ENCODE results near the gene RGPD3. TPM values are rescaled to one million over a fixed set of nuclear protein-coding genes. Genes with fewer than 3 reads are reported as not detected.

The RGPD3 gene
- total RNA-seq, 1 experiment from 2014 or later, result not detected

DNA sequence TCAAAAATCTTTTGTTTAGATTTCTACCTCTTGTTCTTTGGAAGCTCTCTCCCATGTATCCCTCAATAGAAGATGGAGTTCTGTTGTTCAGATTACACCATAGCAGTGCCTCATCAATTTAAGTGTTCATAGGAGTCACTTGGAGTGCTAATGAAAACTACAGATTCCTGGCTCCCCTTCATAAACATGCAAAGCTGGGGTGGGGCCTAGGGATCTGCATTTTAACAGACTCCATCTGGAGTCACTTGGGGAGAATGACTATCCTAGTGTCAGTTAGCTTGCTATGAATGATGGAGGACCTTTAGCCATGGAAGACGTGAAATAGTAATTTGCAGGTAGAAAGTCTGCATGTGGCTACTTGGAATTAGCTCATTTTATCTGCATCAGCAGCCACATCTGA lies 105.4 kb downstream of the RGPD3 start:
- in situ Hi-C loops (cut with HindIII; ENCODE audit: low pct_unique_long_range_greater_than_20kb, low sequenced_read_pairs), result no loop called here
- no peak for DNase-seq (ENCODE audit: low read depth, low spot score)

DNA sequence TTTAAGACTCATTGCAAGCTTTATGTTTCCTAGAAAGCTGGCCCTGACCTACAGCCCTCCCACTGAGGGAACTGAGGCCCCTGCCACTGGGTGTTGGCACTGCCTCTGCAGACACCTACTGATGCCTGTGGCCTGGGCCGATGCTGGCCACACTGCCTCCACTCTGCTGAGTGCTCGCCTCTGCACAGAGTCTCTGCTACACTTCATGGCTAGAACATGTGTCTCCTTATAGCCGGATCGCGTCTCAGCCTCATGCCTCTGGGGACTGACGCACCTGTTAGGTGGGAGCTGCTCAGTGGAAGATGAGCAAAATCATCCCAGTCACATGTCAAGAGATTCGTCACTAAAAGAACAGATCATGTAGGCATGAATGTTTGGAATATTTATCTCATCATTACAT lies 108.7 kb downstream of the RGPD3 start:
- in situ Hi-C loops (cut with HindIII; ENCODE audit: low pct_unique_long_range_greater_than_20kb, low sequenced_read_pairs), result no loop called here
- DNase-seq (ENCODE audit: low read depth, low spot score), result no peak

DNA sequence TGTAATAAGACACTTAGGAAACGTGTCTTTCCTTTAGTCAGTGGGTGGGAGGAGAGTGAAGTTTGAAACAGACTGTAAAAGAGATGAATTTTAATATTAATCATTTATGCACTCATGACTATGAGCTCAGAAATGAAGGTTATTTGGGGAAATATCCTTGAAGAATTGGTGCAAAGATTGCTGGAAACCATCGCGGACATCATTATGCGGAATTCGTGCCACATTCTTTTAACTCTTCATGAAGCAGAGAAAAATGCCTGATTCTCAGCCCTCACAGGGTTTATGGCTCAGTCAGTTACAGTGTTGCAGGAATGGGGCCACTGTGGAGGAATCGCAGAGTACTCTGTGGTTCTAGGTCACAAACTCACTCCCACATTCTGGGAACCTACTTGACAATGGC lies 109.7 kb downstream of the RGPD3 start:
- in situ Hi-C loops (cut with HindIII; ENCODE audit: low pct_unique_long_range_greater_than_20kb, low sequenced_read_pairs), result no loop called here
- DNase-seq (ENCODE audit: low read depth, low spot score), result no peak

DNA sequence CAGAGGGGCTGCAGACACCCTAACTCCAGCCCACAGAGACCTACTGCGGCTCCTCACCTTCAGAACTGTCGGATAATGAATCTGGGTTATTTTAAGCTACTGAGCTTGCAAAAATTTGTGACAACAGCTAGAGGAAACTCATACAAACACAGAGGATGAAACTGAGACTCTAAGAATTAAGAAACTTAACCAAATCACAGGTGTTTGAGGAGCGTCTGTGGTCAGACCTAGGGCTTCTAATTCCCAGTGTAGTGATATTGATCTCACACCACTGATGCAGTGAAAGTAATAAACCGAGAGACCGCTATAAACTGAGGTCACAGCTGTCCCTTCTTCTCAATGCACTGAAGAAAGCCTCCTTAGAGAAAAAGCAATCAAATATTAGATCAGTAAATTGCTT lies 110.1 kb downstream of the RGPD3 start:
- in situ Hi-C loops (cut with HindIII; ENCODE audit: low pct_unique_long_range_greater_than_20kb, low sequenced_read_pairs), result no loop called here

DNA sequence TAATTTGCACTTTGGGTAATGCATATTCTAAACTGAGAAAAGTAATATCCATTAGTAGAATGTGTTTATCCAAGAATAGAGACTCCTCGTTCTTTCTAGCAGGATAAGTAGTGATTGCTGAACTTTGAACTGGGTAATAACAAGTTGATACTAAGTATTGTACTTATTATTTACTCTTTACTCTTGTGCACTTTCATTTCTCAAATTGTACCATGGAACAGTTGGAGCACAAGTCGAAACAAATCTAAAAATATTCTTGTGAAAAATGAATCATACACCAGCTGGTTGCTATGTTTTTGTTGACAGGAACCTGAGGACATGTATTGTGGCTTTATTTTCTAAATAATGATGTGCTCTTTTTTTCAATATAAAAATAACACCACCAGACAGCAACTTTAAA lies 111.9 kb downstream of the RGPD3 start:
- in situ Hi-C loops (cut with HindIII; ENCODE audit: low pct_unique_long_range_greater_than_20kb, low sequenced_read_pairs), result no loop called here
- DNase-seq (ENCODE audit: low read depth, low spot score), result no peak

More for the DNA sequence above, 110.1 kb downstream of the RGPD3 start:
- no peak for DNase-seq (ENCODE audit: low read depth, low spot score)

DNA sequence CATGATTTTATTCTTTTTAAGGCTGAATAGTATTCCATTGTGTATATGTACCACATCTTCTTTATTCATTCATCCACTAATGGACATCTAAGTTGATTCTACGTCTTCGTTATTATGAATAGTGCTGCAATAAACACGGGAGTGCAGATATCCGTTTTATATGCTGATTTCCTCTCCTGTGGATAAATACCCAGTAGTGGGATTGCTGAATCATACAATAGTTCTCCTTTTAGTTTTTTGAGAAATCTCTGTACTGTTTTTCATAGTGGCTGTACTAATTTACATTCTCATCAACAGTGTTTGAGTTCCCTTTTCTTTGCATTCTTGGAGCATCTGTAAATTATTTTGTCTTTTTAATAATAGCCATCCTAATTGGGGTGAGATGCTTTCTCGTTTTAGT lies 114.5 kb downstream of the RGPD3 start:
- in situ Hi-C loops (cut with HindIII; ENCODE audit: low pct_unique_long_range_greater_than_20kb, low sequenced_read_pairs), result no loop called here
- no peak for DNase-seq (ENCODE audit: low read depth, low spot score)

DNA sequence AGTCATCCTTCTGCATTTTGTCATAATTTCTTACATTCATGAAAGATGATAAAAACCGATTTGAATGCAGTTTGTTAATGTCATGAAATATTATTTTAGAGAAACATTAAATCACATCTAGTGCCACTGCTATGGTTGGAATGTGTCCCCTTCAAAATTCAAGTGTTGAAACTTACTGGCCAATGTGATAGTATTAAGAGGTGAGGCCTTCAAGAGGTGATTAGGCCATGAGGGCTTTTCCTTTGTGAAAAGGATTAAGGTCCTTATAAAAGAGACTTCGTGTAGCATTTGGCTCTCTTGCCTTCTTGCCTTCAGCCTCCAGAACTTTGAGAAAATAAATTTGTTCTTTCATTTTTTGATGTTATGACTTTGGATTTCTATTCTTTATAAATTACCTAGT lies 117.2 kb downstream of the RGPD3 start:
- DNase-seq (ENCODE audit: low read depth, low spot score), result no peak
- in situ Hi-C loops (cut with HindIII; ENCODE audit: low pct_unique_long_range_greater_than_20kb, low sequenced_read_pairs), result no loop called here

DNA sequence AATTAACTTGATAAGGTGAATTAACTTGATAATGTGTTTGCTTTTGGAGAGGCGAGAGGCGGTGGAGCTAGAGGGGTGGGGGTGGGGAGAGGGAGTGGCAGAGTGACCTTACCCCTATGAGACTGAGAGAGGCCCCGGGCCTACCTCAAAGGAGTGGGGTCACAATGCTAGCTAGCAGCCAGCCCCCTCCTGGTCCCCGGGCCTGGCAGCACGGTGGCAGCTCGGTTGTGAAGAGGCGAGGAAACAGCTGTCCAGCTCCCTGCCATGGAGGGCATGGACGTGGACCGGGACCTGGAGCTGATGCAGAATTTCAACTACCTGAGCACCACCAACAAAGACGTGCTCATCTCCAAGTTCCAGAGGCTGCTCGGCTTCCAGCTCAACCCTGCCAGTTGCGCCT lies 123.9 kb downstream of the RGPD3 start:
- in situ Hi-C loops (cut with HindIII; ENCODE audit: low pct_unique_long_range_greater_than_20kb, low sequenced_read_pairs), result no loop called here

DNA sequence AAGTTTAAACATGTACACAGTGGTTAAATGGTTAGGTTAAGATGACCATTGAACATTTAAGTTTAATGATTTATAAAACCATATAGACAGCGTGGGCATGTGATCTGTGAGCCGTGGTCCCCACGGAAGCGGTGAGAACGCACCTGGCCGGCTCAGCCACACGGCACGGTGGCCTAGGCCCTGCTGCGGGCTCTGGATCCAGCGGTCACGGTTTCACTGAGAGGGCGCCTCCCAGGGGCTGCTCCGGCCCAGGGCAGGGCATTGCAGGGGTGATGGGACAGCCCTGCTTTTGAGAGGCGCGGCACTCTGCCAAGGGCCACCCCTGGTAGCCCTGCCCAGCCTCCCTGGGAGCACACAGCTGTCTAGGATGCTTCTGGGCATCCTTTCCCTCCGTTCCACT lies 124.9 kb downstream of the RGPD3 start:
- DNase-seq (ENCODE audit: low read depth, low spot score), result no peak
- in situ Hi-C loops (cut with HindIII; ENCODE audit: low pct_unique_long_range_greater_than_20kb, low sequenced_read_pairs), result no loop called here

More for the DNA sequence above, 123.9 kb downstream of the RGPD3 start:
- no peak for DNase-seq (ENCODE audit: low read depth, low spot score)

DNA sequence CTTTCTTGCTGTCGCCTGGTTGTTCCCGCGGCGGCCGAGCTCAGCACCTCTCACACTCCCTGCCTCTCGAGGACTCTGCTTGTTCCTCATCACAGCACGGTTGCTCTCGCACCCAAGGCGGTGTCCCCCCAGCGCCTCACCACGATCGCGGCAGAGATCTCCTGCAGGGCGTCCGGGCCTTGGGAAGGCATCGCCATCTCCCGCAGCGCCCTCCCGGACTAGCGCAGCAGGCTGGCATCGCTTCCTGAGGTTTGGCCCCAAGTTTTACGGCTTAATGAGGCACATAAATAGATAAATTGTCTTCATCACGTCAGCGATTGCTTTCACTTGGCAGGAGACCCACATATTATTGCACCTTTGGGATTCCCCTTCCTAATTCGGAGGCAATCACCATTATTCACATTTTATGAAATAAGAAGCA lies 125.4 kb downstream of the RGPD3 start:
- no peak for DNase-seq (ENCODE audit: low read depth, low spot score)

DNA sequence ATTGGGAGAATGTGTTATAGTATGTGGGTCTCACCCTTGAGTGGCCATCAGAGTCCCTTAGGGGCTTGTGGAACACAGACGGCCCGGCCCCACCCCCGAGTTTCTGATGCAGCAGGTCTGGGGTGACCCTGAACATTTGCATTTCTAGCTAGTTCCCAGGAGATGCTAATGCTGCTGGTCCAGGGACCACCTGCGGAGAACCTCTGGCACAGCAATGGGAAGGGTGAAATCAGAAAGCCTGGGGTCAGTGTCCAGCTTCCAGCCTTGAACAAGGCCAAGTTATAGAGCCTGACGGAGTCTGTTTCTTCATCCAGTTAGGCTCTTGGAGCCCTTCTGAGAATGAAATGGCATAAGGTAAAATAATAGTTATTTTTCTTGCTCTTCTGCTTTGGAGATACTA lies 126.5 kb downstream of the RGPD3 start:
- no peak for DNase-seq (ENCODE audit: low read depth, low spot score)
- in situ Hi-C loops (cut with HindIII; ENCODE audit: low pct_unique_long_range_greater_than_20kb, low sequenced_read_pairs), result no loop called here

More for the DNA sequence above, 125.4 kb downstream of the RGPD3 start:
- in situ Hi-C loops (cut with HindIII; ENCODE audit: low pct_unique_long_range_greater_than_20kb, low sequenced_read_pairs), result no loop called here

Other genes starting within 250 kb of the RGPD3 start
- gene CD8B2, start 19.0 kb upstream of the RGPD3 start, total RNA-seq (2014; rRNA removed; shearing (Covaris generic)), result not detected in 2 replicates